PC-9 (cell line): ENCODE data around the gene MINPP1.
"Not testable (repeated sequence)": the region's sequence is repeated elsewhere in the genome, so short reads cannot be mapped to it uniquely, and the experiment has no call there.

Source experiments
- EZH2 ChIP-seq: fragments of 200-600 bp; sonication (generic); IDR thresholded peaks from 2 replicates; pipeline ENCODE4 v1.8.0; 2017; ENCODE audit warnings: antibody characterized with exemption, low read depth
- TF ChIP-seq, protein P1 (sequence below): fragments of 200-600 bp; sonication (generic); conservative IDR thresholded peaks from 2 replicates; pipeline ENCODE4 v1.6.1; 2017; ENCODE audit warnings: mixed run types, antibody characterized with exemption, mild to moderate bottlenecking, moderate library complexity

DNA sequence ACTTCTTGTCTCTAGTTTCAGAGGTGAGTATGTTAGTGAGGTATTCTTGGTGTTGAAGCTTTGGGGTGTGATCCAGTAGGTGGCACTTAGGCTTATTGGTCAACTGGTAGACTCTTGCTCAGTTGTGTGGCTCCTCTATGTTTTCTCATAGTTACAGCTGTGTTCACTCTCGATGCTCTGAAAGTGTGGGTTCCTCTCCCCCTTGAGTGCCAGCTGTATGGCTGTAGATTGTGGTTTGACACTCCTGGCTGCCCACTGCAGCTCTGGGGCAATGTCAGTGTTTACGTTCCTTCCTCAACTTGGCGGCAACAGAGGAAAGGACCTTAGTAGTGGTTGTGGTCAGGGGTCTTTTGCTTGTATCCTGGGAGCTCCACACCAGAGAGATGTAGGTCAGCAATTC is 37.8 kb upstream of the MINPP1 start:
- TF ChIP-seq, protein P1, sequence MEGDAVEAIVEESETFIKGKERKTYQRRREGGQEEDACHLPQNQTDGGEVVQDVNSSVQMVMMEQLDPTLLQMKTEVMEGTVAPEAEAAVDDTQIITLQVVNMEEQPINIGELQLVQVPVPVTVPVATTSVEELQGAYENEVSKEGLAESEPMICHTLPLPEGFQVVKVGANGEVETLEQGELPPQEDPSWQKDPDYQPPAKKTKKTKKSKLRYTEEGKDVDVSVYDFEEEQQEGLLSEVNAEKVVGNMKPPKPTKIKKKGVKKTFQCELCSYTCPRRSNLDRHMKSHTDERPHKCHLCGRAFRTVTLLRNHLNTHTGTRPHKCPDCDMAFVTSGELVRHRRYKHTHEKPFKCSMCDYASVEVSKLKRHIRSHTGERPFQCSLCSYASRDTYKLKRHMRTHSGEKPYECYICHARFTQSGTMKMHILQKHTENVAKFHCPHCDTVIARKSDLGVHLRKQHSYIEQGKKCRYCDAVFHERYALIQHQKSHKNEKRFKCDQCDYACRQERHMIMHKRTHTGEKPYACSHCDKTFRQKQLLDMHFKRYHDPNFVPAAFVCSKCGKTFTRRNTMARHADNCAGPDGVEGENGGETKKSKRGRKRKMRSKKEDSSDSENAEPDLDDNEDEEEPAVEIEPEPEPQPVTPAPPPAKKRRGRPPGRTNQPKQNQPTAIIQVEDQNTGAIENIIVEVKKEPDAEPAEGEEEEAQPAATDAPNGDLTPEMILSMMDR = not testable (repeated sequence)
- TF ChIP-seq EZH2 = not testable (repeated sequence)
